Astrocyte (in vitro differentiated cells and primary cell): ENCODE measurements around the gene SEMA6B. TPM values are rescaled to one million over a fixed set of nuclear protein-coding genes. Genes with fewer than 3 reads are reported as not detected.

Experiments used
- DNase-seq: peaks from one replicate; pipeline ENCODE4 v3.0.0-alpha.2; 2010; ENCODE audit warnings: low read depth
- FAIRE-seq: peaks from 2 replicates; lab custom pipeline; 2011; peaks lifted over from hg19 to GRCh38; lab: Jason Lieb, UNC
- H2AFZ ChIP-seq: 2 replicates; pipeline ENCODE4 v1.6.0; 2012; ENCODE audit warnings: low read depth, low read length, inconsistent platforms
- H3K27ac ChIP-seq: 2 replicates; pipeline ENCODE4 v1.5.1; 2011; ENCODE audit warnings: low read depth, low read length, inconsistent platforms
- H3K27me3 ChIP-seq: 2 replicates; pipeline ENCODE4 v1.6.0; 2011; ENCODE audit warnings: low read length, inconsistent platforms; ENCODE audit not compliant: insufficient read depth
- H3K36me3 ChIP-seq: 2 replicates; pipeline ENCODE4 v1.5.1; 2011; ENCODE audit warnings: low read length, inconsistent platforms; ENCODE audit not compliant: insufficient read depth
- H3K4me1 ChIP-seq: 2 replicates; pipeline ENCODE4 v1.5.1; 2011; ENCODE audit warnings: low read length, inconsistent platforms; ENCODE audit not compliant: insufficient read depth
- H3K4me2 ChIP-seq: 2 replicates; pipeline ENCODE4 v1.6.0; 2012; ENCODE audit warnings: low read length, inconsistent platforms
- H3K4me3 ChIP-seq: 2 replicates; pipeline ENCODE4 v1.5.1; 2011; ENCODE audit warnings: low read depth, mild to moderate bottlenecking, low read length, inconsistent platforms; ENCODE audit not compliant: insufficient read depth
- H3K79me2 ChIP-seq: 2 replicates; pipeline ENCODE4 v1.6.0; 2012; ENCODE audit warnings: mild to moderate bottlenecking, low read length, inconsistent platforms; ENCODE audit not compliant: insufficient read depth
- H3K9ac ChIP-seq: 2 replicates; pipeline ENCODE4 v1.6.0; 2012; ENCODE audit warnings: mild to moderate bottlenecking, low read length, inconsistent platforms
- H3K9me3 ChIP-seq: 2 replicates; pipeline ENCODE4 v1.5.1; 2012; ENCODE audit warnings: low read depth, mild to moderate bottlenecking, low read length, inconsistent platforms; ENCODE audit not compliant: insufficient read depth
- H4K20me1 ChIP-seq: 2 replicates; pipeline ENCODE4 v1.6.0; 2012; ENCODE audit warnings: low read length, inconsistent platforms; ENCODE audit not compliant: insufficient read depth
- H3K27ac Mint-ChIP-seq: one replicate; pipeline ENCODE4 v1.8.0; 2021; ENCODE audit warnings: mild to moderate bottlenecking, mixed read lengths; ENCODE audit not compliant: unreplicated experiment
- H3K27me3 Mint-ChIP-seq: one replicate; pipeline ENCODE4 v1.8.0; 2021; ENCODE audit warnings: low read depth, mixed read lengths; ENCODE audit not compliant: unreplicated experiment
- H3K36me3 Mint-ChIP-seq: one replicate; pipeline ENCODE4 v1.8.0; 2021; ENCODE audit warnings: low read depth, mixed read lengths; ENCODE audit not compliant: unreplicated experiment
- H3K4me1 Mint-ChIP-seq: one replicate; pipeline ENCODE4 v1.8.0; 2021; ENCODE audit warnings: low read depth, mixed read lengths; ENCODE audit not compliant: unreplicated experiment
- H3K4me3 Mint-ChIP-seq: one replicate; pipeline ENCODE4 v1.8.0; 2021; ENCODE audit warnings: mild to moderate bottlenecking, moderate library complexity, mixed read lengths; ENCODE audit not compliant: unreplicated experiment
- H3K9me3 Mint-ChIP-seq: one replicate; pipeline ENCODE4 v1.8.0; 2021; ENCODE audit warnings: mild to moderate bottlenecking, mixed read lengths; ENCODE audit not compliant: unreplicated experiment
- EZH2 ChIP-seq: IDR thresholded peaks from 2 replicates; pipeline ENCODE4 v1.6.1; 2012; ENCODE audit warnings: mild to moderate bottlenecking, low read length, inconsistent platforms; ENCODE audit not compliant: insufficient read depth
- total RNA-seq: library from RNA; stranded (reverse); gene quantifications from 2 replicates; pipeline ENCODE4 v1.2.1, GENCODE V29; 2021
- TF ChIP-seq, protein P1 (sequence below): IDR thresholded peaks from 2 replicates; pipeline ENCODE4 v1.5.1; 2011; ENCODE audit warnings: low read depth, mild to moderate bottlenecking, inconsistent platforms, low read length, moderate library complexity; ENCODE audit not compliant: insufficient read depth

SEMA6B gene
- total RNA-seq, 1 donor from 2014 or later, result 14.3 TPM

DNA sequence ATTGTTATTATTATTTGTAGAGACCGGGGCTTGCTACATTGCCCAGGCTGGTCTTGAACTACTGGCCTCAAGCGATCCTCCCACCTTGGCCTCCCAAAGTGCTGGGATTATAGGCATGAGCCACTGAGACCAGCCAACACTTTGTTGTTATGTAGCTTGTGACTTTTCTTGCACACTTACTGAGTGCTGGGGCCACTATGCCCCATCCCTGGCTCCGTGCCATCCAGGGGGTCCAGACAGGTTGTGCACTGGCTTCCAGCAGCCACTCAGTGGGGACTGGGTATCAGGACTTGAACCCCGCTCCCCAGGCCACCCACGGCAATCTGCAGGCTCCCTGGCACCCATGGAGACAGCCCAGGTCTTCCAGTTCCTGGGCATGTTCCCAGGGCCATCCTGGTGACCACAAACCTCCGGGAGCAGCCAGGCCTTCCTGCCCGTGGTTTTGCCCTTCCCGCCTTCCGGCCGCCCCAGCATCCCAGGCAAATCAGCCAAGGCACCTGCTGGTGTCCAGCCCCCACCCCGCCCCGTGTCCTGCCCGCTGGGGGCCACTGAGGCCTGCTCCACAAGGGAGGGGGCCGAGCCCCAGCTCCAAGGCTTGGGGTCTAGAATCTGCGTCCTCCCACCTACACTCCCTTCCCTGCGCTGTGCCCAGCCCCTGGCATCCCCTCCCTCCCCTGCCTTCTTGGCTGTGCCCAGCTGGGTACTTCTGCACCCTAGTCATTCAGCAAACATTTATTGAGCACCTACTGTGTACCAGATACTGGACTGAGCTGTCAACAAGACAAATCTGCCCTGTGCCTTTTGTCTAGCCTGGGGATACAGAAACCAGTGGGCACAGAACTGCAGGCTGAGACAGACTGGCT is 23.7 kb upstream of the SEMA6B start:
- Mint-ChIP-seq H3K4me1 (no peaks in the 10 kb centered on the region), H3K27ac (no peak overlapping the region), H3K4me3 (no peak overlapping the region), H3K36me3 (peaks cover 2% of the 10 kb centered on the region), H3K27me3 (peaks cover 20% of the 10 kb centered on the region), H3K9me3 (no peaks in the 10 kb centered on the region)
- H3K9ac ChIP-seq, result no peak overlapping the region
- DNase-seq (no peak), FAIRE-seq (no peak)
- no peaks in the 10 kb centered on the region for H3K79me2 ChIP-seq
- peaks cover 44% of the 10 kb centered on the region for H3K27me3 ChIP-seq
- peaks cover 6% of the 10 kb centered on the region for H3K4me1 ChIP-seq
- no peaks in the 10 kb centered on the region for H3K36me3 ChIP-seq
- H3K9me3 ChIP-seq, result no peaks in the 10 kb centered on the region
- no peak overlapping the region for H2AFZ ChIP-seq
- TF ChIP-seq, protein P1, sequence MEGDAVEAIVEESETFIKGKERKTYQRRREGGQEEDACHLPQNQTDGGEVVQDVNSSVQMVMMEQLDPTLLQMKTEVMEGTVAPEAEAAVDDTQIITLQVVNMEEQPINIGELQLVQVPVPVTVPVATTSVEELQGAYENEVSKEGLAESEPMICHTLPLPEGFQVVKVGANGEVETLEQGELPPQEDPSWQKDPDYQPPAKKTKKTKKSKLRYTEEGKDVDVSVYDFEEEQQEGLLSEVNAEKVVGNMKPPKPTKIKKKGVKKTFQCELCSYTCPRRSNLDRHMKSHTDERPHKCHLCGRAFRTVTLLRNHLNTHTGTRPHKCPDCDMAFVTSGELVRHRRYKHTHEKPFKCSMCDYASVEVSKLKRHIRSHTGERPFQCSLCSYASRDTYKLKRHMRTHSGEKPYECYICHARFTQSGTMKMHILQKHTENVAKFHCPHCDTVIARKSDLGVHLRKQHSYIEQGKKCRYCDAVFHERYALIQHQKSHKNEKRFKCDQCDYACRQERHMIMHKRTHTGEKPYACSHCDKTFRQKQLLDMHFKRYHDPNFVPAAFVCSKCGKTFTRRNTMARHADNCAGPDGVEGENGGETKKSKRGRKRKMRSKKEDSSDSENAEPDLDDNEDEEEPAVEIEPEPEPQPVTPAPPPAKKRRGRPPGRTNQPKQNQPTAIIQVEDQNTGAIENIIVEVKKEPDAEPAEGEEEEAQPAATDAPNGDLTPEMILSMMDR, result no peak
- TF ChIP-seq EZH2, result no peak
- no peak overlapping the region for H3K4me3 ChIP-seq
- H4K20me1 ChIP-seq, result no peaks in the 10 kb centered on the region
- H3K4me2 ChIP-seq, result no peak overlapping the region
- H3K27ac ChIP-seq, result no peak overlapping the region

DNA sequence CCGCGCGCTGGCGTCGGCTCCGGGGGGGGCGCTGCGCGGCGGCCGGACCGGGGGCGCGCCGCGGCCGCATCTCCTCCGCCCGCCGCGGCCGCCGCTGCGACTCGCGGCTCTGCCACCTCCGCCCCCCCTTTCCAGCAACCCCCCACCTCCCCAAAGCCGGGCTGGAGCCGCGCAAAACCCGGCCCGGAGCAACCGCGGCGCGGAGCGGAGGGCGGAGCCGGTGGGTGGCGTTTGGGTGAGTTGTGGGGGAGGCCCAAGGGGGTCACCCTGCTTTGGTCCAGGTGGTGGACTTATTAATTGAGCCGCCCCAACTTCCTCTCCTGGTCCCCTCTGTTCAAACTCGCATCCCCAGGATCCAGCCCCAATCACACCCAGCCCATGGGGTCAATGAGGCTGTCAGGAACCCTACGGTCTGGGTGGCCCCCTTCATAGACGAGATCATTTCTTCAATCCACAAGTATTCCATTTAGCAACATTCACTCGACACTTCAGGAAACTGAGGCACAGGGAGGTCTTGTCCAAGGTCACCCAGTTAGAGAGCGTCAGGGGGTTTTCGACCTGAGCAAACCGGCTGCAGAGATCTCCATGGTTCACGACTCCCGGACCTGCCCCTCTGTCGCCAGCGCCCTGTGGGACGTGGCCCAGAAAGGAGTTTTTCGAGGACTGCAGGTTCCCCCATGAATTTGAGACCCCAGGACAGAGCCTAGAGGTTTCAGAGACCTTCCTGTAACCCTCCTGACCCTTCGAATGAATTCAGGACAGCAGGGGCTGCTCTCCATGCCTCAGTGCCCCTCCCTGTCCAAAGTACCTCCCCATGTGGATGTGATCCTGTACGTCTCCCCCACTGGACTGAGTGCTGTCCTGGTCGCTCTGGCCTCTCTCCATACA is 22.4 kb upstream of the SEMA6B start:
- Histone ChIP-seq H3K9me3 (no peaks in the 10 kb centered on the region), H3K9ac (no peak overlapping the region), H3K27me3 (peaks cover 44% of the 10 kb centered on the region), H3K36me3 (no peaks in the 10 kb centered on the region), H2AFZ (no peak overlapping the region), H3K4me3 (no peak overlapping the region), H3K79me2 (no peaks in the 10 kb centered on the region), H4K20me1 (no peaks in the 10 kb centered on the region), H3K4me2 (peak overlapping the region; percentile 22), H3K27ac (no peak overlapping the region), H3K4me1 (peaks cover 6% of the 10 kb centered on the region)
- DNase-seq (peak; percentile 21), FAIRE-seq (no peak)
- Mint-ChIP-seq H3K27me3 (peaks cover 17% of the 10 kb centered on the region), H3K4me3 (peak overlapping the region; percentile 75), H3K9me3 (no peaks in the 10 kb centered on the region), H3K36me3 (peaks cover 2% of the 10 kb centered on the region), H3K27ac (peak overlapping the region; percentile 9), H3K4me1 (no peaks in the 10 kb centered on the region)
- no peak for TF ChIP-seq EZH2
- TF ChIP-seq, protein P1, result no peak
